ENCODE measurements around the gene MRPL9. TPM values are rescaled to one million over a fixed set of nuclear protein-coding genes. Genes with fewer than 3 reads are reported as not detected.
"Not testable (repeated sequence)": the region's sequence is repeated elsewhere in the genome, so short reads cannot be mapped to it uniquely, and the experiment has no call there.

Gene MRPL9
- total RNA-seq, 2 donors from 2014 or later = 109 to 135 TPM

DNA sequence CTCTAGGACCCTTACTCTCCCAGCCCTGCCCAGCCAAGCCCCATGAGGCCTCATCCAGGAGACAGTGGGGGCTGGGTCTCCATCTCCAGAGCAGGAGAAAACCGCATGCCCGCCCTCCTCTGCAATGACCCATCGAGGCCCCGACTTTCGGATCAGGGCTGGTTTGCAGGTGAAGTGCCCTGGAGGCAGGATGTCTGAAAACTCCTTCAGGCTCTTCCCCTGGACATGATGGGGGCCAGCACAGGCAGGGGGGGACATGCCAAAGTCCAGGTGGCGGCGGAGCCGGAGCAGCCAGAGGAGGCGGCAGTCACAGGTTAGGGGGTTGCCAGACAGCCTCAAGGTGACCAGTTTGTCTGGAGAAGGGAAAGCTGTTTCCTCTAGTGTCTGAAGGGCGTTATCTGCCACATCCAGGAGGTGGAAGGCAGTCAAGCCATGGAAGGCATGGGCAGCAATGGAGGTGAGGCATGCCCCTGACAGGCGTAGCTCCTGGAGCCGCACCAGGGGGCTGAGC, 38.1 kb upstream of the MRPL9 start:
- no peaks in the 10 kb centered on the region for H3K9me3 Mint-ChIP-seq
- peaks cover 7% of the 10 kb centered on the region for H3K4me1 Mint-ChIP-seq (ENCODE audit: low read depth)
- ATAC-seq (replicated peaks in 1 of 2) (no peak), DNase-seq (no peak)
- H3K27ac Mint-ChIP-seq = no peak overlapping the region
- no peaks in the 10 kb centered on the region for H3K36me3 Mint-ChIP-seq (ENCODE audit: insufficient read depth in 2 of 2)
- peaks cover 6% of the 10 kb centered on the region for H3K27me3 Mint-ChIP-seq (ENCODE audit: low read depth)
- no peak overlapping the region for H3K4me3 Mint-ChIP-seq

DNA sequence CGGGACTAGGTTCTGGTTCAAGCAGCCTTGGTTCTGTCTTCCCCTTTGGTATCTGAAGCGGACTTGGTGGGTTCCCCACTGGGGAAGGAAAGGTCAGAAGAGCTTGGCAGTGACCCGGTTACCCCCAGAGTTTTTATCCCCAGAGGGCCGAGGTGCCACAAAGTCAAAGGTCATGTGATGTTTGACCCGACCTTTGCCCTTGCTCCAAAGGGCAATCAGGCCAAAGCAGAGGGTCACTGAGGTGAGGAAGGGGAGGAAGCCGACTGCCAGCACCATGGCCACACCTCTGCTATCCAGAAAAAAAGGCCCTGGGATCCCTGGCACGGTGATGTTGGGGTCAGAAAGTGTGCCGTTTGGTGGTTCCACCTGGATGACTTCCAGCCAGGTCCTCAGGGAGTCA, 37.5 kb upstream of the MRPL9 start:
- no peaks in the 10 kb centered on the region for H3K9me3 Mint-ChIP-seq
- no peak for ATAC-seq (replicated peaks in 1 of 2)
- no peak overlapping the region for H3K4me3 Mint-ChIP-seq
- H3K27me3 Mint-ChIP-seq (ENCODE audit: low read depth) = peaks cover 6% of the 10 kb centered on the region
- peaks cover 7% of the 10 kb centered on the region for H3K4me1 Mint-ChIP-seq (ENCODE audit: low read depth)
- H3K27ac Mint-ChIP-seq = no peak overlapping the region
- H3K36me3 Mint-ChIP-seq (ENCODE audit: insufficient read depth in 2 of 2) = no peaks in the 10 kb centered on the region
- no peak for DNase-seq

DNA sequence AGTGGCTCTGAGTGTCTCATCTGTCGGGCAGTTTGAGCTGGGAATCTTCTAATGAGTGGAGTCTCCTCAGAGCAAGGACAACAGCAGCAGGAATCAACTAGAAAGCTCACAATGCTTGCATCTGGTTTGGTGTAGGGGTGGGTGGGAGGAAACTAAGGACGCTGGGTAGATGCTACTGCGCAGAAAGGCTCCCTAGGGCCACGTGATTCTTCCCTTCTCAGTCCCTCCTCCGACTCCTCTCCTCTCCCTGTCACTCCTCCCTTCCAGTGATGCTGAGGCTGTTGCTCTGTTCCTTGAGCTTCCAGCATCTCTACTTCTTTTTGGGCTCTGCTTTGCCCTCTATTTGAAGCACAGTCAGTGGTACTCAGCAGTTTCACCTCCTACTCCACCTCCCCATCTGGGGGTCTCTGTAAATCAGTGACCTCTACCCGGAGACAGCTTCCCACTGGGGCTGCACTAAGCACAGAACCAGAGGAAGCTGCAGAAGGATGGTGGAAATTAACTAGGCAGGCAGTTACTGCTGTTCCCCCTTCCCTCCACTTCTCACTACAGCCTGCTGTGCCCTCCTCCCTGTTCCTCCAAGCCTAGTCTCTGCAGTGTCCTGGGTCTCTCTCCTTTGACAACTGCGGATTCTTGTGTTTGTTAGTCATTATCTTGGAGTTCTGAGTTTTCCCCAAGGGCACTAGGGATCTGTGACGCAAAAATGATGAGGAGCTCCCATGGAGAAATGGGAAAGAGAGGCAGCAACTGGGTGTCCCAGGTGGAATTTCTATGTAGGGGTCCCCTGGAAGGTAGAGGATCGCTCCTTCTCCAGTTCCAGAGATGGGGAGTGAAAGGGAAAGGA, 36.1 kb upstream of the MRPL9 start:
- Mint-ChIP-seq H3K27me3 (ENCODE audit: low read depth) (peaks cover 6% of the 10 kb centered on the region), H3K9me3 (no peaks in the 10 kb centered on the region), H3K4me1 (ENCODE audit: low read depth) (peaks cover 7% of the 10 kb centered on the region), H3K27ac (no peak overlapping the region), H3K4me3 (no peak overlapping the region), H3K36me3 (ENCODE audit: insufficient read depth in 2 of 2) (no peaks in the 10 kb centered on the region)
- ATAC-seq (replicated peaks in 1 of 2) = no peak
- no peak for DNase-seq

DNA sequence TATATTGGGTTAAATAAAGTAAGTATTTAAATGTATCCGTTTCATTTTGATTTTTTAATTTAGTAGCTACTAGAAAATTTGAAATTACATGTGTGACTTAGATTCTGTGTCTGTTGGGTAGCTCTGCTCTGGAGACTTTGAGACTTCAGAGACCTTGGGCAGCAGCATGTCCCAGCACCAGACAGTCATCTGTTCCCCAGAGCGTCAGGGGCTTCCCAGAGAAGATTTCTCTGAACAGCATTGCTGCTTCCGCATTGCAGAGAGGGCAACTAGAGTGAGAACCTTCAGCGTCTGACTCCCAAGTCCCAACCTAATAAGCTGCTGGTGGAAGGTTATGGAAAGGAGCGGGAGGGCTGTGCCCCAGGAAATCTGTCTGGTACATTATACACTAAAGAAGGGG, 35.3 kb upstream of the MRPL9 start:
- DNase-seq (no peak), ATAC-seq (replicated peaks in 1 of 2) (no peak)
- Mint-ChIP-seq H3K4me3 (peak overlapping the region in 1 of 2 donors; percentile 5), H3K9me3 (no peaks in the 10 kb centered on the region), H3K4me1 (ENCODE audit: low read depth) (peaks cover 7% of the 10 kb centered on the region), H3K27ac (no peak overlapping the region), H3K36me3 (ENCODE audit: insufficient read depth in 2 of 2) (no peaks in the 10 kb centered on the region), H3K27me3 (ENCODE audit: low read depth) (peaks cover 6% of the 10 kb centered on the region)

DNA sequence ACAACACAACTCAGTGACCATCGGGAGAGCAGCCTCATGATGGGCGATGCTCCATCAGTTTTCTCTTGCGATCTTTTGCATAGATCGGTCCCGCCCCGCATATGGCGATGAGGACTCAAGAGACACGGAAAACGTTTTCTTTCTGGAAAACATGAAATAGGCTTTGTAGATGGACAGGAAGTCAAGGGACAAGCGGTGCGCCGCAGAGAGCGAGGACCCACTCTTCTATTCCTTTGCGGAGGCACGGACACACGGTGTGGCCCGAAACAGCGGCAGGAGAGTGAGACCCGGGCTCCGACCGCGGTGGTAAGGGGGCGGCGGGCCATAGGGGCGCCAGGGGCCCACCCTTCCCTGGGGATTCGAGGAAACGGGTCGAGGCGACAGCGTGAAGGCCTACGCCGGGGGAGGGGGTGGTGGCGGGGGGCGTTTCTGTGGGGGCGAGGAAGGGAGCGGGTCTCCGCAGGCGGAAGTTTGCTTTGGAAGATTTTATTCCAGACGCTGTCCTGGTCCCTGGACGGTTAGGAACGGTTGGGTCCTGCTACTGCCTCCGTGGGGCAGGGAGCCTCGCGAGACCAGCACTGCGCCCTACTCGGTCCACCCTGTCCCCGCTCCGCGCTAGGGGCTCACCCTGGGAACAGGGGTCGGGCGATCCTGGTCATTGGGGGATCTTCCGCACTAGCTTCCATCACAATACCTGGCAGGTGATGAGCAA, 27.8 kb upstream of the MRPL9 start:
- peak in 1 of 2 donors; percentile 10 for ATAC-seq (replicated peaks in 1 of 2)

DNA sequence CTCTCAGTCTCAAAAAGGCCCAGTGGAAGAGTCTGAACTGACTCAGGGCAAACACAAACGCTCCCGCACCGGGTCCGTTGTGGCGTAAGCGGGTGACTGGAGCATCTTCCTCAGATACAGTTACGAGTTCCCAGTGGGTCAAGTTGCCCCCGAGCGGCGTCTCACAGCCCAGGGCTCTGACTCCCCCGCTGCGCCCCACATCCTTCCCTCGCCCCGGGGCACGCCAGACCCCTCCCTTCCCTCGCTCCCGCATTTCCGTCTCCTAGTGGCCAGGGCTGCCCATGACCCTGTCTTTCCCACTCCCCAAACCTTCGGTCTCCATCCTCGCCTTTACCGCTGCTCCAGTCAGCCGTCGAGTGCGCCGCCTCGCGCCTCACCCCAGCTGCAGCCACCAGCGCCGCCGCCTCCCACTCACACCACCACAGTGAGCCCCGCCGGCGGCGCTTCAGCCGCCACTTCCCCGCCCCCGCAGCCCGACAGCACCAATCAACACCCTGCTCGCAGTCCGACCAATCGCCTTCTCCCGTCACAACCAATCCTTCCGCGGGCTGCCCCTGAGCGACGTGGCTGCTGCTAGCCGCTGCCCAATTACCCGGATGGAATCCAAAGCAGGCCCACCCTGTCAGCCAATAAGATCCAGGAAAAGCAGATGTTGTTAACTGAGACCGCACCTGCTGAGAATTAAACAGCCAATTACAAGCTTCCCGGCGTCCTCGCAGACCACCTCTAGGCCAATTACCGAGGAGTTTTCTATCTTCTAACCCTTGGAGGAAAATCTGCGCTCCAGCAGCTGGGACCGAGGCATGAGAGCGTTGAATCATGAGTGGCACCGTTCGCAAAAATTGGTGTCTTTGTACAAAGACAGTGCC, 27.0 kb upstream of the MRPL9 start, which contains the start of gene TDRKH:
TSS of gene TDRKH (minus strand) at position 430 of the 869 bp plus-strand sequence. CDS start 7,478 bp downstream, outside the sequence.
- Mint-ChIP-seq H3K27me3 (ENCODE audit: low read depth) (no peaks in the 10 kb centered on the region), H3K4me3 (peak within 1 kb of the TSS; percentile 96 to 97)
- peak; percentile 99 to 100 for DNase-seq

More for the DNA sequence above, 27.8 kb upstream of the MRPL9 start:
- Mint-ChIP-seq H3K9me3 (no peaks in the 10 kb centered on the region), H3K36me3 (ENCODE audit: insufficient read depth in 2 of 2) (peaks cover 3 to 4% of the 10 kb centered on the region in 2 donors), H3K4me3 (peak overlapping the region; percentile 96 to 97), H3K27ac (peak overlapping the region; percentile 80), H3K27me3 (ENCODE audit: low read depth) (no peaks in the 10 kb centered on the region), H3K4me1 (ENCODE audit: low read depth) (peaks cover 36% of the 10 kb centered on the region)
- DNase-seq = peak; percentile 18 to 32

DNA sequence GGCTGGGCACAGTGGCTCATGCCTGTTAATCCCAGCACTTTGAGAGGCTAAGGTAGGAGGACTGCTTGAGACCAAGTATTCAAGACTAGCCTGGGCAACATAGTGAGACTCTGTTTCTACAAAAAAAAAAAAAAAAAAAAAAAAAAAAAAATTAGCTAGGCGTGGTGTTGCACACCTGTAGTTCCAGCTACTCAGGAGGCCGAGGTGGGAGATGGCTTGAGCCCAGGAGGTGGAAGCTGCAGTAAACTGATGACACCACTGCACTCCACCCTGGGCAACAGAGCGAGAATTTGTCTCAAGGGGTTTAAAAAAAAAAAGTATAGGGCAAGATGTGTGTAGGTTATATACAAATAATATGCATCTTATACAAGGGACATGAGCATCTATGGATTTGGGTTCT, 24.4 kb upstream of the MRPL9 start:
- Mint-ChIP-seq H3K4me1 (ENCODE audit: low read depth) (peaks cover 36% of the 10 kb centered on the region), H3K4me3 (no peak overlapping the region), H3K36me3 (ENCODE audit: insufficient read depth in 2 of 2) (peaks cover 3 to 4% of the 10 kb centered on the region in 2 donors), H3K27me3 (ENCODE audit: low read depth) (no peaks in the 10 kb centered on the region), H3K9me3 (no peaks in the 10 kb centered on the region), H3K27ac (no peak overlapping the region)
- DNase-seq (no peak), ATAC-seq (replicated peaks in 1 of 2) (no peak)

More for the DNA sequence above, 27.0 kb upstream of the MRPL9 start, which contains the start of gene TDRKH:
- H3K9me3 Mint-ChIP-seq = no peaks in the 10 kb centered on the region
- peaks cover 36% of the 10 kb centered on the region for H3K4me1 Mint-ChIP-seq (ENCODE audit: low read depth)
- peak; percentile 96 to 97 for ATAC-seq (replicated peaks in 1 of 2)
- peaks cover 3 to 4% of the 10 kb centered on the region in 2 donors for H3K36me3 Mint-ChIP-seq (ENCODE audit: insufficient read depth in 2 of 2)
- H3K27ac Mint-ChIP-seq = peak within 1 kb of the TSS; percentile 80

DNA sequence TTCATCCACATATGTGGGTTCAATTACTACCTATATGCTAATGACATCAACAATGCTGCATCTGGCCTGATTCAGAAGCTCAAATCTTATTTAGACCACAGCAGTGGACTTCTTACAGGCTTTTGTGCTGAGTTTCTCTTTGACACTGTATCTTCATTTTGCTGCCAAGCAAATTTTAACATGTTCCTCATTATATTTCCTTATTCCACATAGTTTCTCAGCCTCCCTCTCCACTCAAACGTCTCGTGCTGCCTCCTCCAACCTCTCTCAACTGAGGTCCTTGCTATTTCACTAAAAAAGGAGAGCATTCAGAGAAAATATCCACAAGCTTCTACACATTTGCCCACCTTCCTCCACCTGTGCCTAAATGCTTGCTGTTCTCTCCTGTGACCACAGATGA, 20.5 kb upstream of the MRPL9 start:
- no peak overlapping the region for H3K27ac Mint-ChIP-seq
- no peaks in the 10 kb centered on the region for H3K27me3 Mint-ChIP-seq (ENCODE audit: low read depth)

DNA sequence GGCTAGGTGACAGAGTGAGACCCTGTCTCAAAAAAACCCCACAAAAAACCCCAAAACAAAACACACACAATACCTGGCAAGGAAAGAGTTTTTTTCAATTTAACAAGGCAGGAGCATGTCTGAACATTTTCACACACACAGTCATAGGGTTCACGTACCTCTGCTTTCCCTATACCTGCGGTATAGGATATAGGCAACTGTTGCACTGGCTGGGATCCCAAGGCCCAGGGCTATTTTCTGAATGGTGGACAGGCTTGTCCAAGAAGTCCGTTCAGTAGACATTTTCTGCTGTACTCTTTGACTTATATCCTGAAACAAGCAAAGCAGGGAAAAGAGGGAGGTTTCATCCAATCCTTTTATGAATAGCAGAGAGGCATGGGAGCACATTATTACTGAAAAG, 19.4 kb upstream of the MRPL9 start:
- Mint-ChIP-seq H3K9me3 (no peaks in the 10 kb centered on the region), H3K27me3 (ENCODE audit: low read depth) (no peaks in the 10 kb centered on the region), H3K27ac (no peak overlapping the region), H3K4me3 (no peak overlapping the region), H3K36me3 (ENCODE audit: insufficient read depth in 2 of 2) (peaks cover 3 to 5% of the 10 kb centered on the region in 2 donors), H3K4me1 (ENCODE audit: low read depth) (no peaks in the 10 kb centered on the region)
- no peak for ATAC-seq (replicated peaks in 1 of 2)
- DNase-seq = no peak

More for the DNA sequence above, 20.5 kb upstream of the MRPL9 start:
- Mint-ChIP-seq H3K4me3 (no peak overlapping the region), H3K36me3 (ENCODE audit: insufficient read depth in 2 of 2) (peaks cover 3 to 5% of the 10 kb centered on the region in 2 donors), H3K4me1 (ENCODE audit: low read depth) (peaks cover 3% of the 10 kb centered on the region), H3K9me3 (no peaks in the 10 kb centered on the region)
- no peak for DNase-seq
- no peak for ATAC-seq (replicated peaks in 1 of 2)

DNA sequence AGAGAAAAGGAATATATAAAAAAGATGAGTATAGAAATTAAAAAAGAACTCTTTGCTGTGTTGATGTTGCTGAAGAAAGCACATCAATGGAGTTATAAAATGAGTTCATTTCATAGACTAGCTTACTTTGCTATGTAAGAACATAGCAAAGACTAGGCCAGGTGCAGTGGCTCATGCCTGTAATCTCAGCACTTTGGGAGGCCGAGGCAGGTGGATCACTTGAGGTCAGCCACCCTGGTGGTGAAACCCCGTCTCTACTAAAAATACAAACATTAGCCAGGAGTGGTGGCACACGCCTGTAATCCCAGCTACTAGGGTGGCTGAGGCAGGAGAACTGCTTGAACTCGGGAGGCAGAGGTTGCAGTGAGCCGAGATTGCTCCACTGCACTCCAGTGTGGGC, 18.7 kb upstream of the MRPL9 start:
- DNase-seq; H3K4me1 Mint-ChIP-seq (ENCODE audit: low read depth); H3K27ac Mint-ChIP-seq; ATAC-seq (replicated peaks in 1 of 2); H3K9me3 Mint-ChIP-seq; H3K27me3 Mint-ChIP-seq (ENCODE audit: low read depth); H3K4me3 Mint-ChIP-seq; H3K36me3 Mint-ChIP-seq (ENCODE audit: insufficient read depth in 2 of 2): not testable (repeated sequence)

DNA sequence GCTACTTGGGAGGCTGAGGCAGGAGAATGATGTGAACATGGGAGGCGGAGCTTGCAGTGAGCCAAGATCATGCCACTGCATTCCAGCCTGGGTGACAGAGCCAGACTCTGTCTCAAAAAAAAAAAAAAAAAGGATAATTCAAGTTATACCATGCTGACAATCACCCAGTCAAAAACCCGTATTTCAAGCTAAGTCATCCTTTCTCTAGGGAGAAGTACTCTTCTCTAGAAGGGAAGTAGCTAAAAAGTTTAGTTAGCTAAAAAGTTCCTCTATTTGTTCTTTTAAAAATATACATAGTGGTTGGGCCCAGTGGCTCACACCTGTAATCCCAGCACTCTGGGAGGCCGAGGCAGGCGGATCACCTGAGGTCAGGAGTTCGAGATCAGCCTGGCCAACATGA, 17.4 kb upstream of the MRPL9 start:
- not testable (repeated sequence) for H3K27ac Mint-ChIP-seq; ATAC-seq (replicated peaks in 1 of 2); H3K9me3 Mint-ChIP-seq; H3K4me3 Mint-ChIP-seq; DNase-seq; H3K4me1 Mint-ChIP-seq (ENCODE audit: low read depth); H3K27me3 Mint-ChIP-seq (ENCODE audit: low read depth); H3K36me3 Mint-ChIP-seq (ENCODE audit: insufficient read depth in 2 of 2)

DNA sequence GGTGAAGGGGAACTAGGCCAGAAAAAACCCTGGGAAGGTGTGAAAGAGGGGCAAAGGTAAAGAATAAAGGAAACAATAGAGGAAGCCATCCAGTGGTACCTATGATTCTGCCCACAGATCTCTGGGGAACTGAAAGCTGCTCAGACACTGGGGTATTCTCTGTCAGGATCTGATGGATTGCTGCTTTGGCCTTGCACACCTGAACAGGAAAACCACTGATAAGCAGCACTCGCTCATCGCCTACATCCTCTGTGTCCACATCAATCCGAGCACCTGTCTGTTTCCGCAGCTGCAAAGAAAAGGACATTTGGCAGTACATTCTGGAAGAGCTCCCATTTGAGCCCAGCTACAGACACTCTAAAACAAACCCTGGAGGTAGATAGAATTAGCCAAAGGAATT, 16.6 kb upstream of the MRPL9 start:
- H3K27ac Mint-ChIP-seq = no peak overlapping the region
- H3K36me3 Mint-ChIP-seq (ENCODE audit: insufficient read depth in 2 of 2) = peaks cover 3 to 5% of the 10 kb centered on the region in 2 donors
- no peaks in the 10 kb centered on the region for H3K27me3 Mint-ChIP-seq (ENCODE audit: low read depth)
- H3K4me1 Mint-ChIP-seq (ENCODE audit: low read depth) = no peaks in the 10 kb centered on the region
- no peak for ATAC-seq (replicated peaks in 1 of 2)
- no peak overlapping the region for H3K4me3 Mint-ChIP-seq
- DNase-seq = no peak
- no peaks in the 10 kb centered on the region for H3K9me3 Mint-ChIP-seq
